Stimulated activated CD8-positive, alpha-beta memory T cell treated with anti-CD3 and anti-CD28 coated beads, Interleukin-4, amount 100 ng/mL, for 1 hour (primary cell): ENCODE measurements around the gene PGAP6.
"Not testable (repeated sequence)": the region's sequence is repeated elsewhere in the genome, so short reads cannot be mapped to it uniquely, and the experiment has no call there.

Experiments
- DNase-seq, 2 donors: peaks; one replicate each; pipeline ENCODE4 v3.0.0-alpha.2; 2020; ENCODE audit warnings: low read depth in 2 of 2, low spot score in 1 of 2

The PGAP6 gene

DNA sequence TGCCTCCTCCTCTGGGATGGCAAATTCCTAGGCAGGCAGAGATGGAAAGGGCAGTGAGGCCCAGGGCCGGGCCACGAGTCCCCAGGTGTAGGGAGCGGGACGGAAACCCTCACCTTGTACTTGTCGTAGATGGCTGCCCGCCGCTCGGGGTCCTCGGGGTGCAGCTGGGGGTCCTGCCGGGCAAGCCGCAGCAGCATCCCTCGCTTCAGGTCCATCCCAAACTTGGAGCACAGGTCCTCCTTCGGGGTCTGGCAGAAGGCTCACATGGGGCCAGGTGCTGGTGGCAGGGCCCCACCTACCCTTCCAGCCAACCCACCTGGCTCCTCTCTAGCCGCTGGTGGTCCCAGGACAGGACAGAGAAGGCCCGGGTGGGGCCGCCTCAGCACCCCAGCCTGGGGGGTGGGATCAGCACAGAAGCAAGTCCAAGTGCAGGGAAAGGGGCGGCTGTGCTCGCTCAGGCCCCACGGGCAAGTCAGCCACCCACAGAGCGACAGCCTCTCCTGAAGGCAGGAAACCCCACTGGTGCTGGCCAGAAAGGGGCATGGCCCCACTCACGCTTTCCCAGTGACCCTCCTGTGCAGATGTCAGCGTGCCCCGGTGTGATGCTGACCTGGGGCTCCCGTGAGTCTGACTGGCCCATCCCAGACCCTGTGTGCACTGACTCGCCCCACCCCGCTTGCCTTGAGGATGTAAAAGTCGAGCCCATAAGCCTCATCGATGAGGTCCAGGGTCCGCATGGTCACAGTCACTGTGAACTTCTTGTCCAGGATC is 13.2 kb downstream of the PGAP6 start:
- no peak for DNase-seq

DNA sequence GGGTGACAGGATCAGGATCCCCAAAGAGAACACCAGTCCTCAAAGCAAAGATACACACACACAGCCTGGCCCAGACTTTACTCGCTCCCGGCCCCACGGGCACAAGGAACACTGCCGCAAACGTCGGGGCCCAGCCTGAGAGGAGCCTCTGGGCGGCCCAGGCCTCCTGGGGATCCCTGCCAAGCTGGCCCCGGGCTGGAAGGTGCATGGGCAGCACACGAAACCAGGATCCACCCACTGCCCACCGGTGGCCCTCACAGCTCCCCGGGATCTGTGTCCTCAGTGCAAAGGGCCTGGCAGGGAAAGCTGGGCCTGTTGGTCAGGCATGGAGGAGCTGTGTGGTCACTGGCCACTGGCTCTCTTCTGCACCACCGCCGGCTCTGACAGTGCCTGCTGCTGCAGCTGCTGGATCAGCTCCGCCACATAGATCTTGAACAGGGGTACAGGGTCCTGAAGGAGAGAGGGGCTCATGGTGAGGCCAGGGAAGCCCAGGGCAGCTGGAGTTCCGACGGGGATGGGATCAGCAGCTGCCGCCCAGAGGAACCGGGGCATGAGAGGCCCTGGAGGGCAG is 14.4 kb downstream of the PGAP6 start:
- no peak for DNase-seq

DNA sequence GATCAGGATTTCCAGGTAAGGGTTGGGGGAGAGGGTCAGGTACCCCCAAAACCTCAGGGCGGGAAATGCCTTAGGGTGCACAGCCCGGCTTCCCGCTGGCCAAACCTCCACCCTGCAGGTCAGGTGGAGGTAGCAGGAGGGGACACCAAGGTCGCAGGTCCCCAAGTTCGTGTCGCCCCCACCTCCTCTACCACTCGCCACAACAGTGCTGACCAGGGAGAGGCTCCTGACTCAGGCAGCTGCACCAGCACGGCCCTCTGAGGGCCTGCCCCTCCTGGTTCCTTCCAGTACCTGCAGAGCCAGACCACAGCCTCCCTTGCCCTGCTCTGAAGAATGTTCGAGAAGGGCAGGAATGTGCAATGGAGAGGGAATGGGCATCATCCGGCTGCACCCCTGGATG is 15.3 kb downstream of the PGAP6 start:
- no peak for DNase-seq

DNA sequence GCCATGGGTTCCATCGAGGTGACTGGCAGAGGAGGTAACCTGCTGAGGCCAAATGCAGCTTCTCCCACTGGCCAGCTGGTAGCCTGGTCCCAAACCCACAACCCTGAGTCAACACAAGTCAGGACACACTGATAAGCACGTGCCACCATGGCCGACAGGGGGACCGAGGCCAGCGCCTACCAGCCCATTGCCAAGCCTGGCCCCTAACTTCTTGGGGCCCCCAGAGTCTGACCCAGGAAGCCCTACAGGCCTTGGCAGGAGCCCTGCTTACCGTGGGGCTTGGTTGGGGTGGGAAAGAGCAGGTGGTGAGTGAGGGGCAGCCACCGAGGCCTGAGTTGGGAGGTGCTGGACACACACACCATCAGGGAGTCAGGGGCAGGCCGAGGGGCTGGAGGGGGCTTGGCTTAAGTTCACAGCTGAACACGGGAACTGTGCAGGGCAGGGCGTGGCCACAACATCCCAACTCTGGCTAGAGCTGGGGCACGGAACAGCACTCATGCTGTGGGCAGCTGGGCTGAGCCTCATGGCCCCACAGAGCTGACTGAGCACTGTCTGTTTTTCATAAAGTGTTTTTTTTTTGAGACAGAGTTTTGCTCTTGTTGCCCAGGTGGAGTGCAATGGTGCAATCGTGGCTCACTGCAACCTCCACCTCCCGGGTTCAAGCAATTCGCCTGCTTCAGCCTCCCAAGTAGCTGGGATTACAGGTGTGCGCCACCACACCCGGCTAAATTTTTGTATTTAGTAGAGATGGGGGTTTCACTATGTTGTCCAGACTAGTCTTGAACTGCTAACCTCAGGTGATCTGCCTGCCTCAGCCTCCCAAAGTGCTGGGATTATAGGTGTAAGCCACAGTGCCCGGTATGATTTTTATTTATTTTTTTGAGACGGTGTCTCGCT is 16.9 kb downstream of the PGAP6 start:
- DNase-seq = no peak

DNA sequence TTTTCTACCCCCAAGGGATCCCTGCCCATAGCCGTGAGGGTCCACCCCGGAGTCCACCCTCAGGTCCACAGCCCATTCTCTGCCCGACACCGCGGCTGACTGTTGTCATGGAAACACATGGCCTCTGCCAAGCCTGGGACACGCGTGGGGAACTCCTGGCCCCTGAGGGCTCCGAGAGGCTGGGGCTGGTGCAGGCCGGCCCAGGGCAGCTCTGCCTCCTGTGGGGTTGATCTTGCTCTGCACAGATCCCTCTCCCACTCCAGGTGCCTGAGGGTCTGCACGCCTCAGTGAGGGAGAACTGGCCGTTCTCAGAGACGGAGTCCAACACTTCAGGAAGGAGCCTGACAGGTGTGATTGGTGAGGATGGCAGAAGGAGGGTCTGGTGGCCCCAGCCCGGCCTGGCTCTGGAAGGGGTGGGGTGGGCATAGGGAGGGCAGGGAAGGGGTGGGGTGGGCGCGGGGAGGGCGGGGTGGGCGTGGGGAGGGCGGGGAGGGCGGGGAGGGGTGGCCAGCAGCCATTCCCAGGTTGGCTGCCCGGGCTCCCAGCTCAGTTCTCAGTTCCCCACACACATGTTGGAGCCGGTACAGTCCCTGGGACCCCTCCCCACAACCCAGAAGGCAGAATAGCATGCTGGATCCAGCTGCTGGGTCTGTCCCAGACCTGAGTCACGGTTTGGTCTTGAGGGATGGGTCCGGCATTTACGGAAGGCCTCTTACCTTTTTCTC is 17.9 kb downstream of the PGAP6 start:
- no peak for DNase-seq

DNA sequence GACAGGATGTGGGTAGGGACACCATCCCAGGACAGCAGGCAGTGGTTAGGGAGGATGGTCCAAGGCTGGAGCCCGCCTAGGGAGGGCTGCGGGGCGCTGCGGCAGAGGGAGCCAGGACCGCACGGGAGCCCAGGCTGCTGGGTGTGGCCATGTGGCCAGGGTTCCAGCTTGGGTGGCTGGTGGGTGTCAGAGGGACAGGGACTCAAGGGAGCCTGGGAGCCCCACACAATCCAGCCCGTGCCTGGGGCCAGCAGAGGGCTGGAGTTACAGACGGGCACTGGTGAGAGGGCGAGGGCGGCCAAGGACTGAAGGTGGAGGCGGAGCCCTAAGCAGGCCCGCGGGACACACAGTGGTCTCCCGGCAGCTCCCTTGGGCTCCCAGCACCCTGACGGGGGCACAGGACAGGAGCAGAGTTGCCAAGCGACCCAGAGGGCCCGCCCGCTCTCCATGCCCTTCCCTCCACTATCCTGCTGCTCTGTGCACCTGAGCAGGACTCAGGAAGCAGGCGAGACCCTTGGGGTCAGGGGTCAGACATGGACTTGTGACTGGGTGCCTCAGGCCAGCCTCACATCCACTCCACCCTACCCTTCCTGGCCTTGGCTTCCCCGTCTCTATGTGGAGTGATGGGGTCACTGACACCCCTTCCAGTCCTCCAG is 18.5 kb downstream of the PGAP6 start:
- no peak for DNase-seq

DNA sequence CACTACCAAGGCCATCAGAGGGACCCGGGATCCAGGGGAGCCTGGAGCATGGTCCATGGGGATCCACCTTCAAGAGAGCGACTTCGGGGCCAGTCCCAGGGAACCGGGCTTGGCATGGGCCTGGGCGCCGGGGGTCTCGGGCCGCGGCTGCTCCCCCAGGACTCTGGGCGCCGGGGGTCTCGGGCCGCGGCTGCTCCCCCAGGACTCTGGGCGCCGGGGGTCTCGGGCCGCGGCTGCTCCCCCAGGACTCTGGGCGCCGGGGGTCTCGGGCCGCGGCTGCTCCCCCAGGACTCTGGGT is 19.1 kb downstream of the PGAP6 start:
- not testable (repeated sequence) for DNase-seq

DNA sequence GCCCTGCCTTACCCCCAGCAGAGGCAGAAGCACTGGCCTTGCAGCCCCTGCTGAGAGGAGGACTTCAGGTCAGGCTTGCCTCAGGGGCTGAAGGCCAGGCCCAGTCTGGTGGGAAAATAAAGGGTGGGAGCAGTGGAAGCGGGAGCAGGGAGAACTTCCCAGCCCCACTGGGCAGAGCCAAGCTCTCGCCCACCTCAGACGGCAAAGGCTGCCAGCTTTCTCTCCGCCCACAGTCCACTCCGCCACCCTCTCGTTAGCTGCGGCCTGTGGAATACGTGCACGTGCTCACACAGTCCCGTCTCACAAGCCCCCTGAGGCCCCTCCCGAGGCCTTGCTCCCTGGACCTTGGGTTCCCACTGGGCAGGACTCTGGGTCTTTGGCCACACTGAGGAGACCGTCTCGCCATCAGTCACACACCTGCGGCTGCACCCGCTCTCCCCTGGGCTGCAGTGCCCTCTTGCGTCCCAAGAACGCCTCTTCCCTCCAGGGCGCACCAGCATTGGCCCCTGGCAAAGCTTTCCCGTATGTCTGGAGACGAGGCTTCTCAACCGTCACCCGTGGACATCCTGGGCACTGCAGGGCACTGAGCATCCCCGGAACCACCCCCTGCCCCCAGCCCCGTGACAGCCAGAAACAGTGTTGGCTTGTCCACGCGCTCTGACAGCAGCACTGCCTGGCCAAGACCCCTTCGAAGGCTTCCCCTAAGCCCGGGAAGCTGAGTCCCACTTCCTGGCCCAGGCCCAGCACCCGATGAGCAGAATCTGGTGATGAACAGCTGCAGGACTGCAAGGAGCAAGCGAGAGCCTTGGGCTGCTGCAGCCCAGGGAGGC is 19.7 kb downstream of the PGAP6 start:
- peak in 1 of 2 donors; percentile 57 for DNase-seq

DNA sequence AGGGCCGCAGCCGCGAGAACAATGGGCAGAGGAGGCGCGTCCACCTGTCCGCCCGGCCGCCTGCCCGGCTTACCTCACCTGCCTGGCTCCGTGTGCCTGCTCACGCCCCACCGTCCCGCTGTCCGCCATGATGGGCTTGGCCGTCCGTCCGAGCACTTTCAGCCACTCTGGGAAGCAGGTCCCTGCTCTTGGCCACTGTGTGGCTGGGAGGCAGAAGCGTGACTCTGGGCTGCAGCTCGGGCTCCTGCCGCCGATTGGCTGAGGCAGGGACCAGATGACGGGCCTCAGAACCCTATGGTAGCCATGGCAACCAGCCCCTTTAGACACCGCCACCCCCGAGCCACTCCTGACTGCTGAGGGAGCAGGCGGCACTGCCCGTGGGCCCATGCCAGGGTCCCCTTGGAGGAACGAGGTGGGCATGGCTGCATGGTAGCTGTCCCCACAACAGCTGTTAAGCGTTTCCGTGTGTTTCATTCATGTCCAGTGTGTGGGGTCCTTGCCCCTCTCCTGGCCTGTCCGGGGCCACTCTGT is 20.4 kb downstream of the PGAP6 start:
- no peak for DNase-seq

DNA sequence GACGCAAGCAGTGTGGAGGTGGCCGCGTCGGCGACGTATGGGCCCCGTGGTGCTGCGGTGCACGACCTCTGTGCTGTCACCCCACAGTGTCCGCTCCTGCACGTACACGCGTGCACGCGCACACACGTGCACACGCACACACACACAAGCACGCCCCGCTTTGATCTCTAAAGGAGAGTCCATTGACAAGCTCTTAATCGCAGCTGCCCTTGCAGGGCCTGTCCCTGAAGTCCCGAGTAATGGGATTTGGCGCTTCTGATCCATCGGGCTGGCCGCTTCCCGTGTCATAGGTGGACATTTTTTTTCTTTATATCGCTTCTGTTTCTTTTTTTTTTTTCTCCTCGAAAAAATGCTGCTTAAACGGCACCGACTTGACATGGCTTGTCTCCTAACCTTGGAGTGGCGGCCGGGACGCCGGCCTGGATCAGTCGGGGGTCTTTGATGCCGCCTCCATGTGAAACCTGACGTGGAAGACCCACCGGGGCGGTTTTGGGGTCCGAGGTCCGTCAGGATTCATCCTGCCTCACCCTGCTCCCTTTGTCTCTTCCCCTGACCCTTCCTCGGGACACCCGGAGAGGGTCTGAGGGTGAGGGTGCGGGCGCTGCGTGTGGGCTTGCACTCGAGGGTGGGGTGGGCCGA is 21.0 kb downstream of the PGAP6 start:
- DNase-seq = no peak

DNA sequence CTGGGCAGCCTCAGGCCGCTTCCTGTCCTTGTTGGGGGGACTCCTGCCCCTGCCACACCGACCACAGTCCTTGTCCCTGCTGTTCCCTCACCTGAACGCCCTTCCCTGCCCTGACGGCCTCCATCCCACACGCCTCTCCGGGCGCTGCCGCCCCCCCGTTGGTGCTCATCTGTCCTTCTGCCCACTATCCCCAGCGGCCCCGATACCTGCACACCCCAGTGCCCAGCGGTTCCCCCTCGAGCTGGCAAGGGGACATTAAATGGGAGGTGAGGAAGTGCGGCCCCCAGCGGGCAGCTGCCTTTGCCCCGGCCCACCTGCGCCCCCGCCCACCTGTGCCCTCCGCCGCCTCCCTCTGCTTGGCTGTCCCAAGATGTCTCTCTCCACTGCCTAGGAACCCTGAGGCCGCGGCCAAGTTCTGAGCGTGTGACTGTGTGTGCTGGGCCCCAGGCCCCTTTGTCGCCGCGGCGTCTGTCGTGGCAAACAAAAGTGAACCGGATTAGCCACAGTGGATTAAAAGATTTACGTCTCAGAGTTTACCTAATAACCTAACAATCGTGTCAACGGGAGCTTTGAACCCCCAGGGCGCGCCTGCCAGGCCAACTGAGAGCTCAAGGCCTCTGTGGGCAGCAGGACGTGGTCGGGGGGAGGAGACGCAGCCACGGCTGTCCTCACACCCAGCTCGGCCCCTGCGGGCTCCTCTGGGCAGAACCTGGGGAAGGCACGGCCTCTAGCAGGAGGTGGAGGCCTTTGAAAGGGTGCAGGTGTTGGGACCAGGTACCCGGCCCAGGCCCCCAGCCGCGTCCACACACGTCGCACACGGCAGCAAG is 21.7 kb downstream of the PGAP6 start:
- no peak for DNase-seq

DNA sequence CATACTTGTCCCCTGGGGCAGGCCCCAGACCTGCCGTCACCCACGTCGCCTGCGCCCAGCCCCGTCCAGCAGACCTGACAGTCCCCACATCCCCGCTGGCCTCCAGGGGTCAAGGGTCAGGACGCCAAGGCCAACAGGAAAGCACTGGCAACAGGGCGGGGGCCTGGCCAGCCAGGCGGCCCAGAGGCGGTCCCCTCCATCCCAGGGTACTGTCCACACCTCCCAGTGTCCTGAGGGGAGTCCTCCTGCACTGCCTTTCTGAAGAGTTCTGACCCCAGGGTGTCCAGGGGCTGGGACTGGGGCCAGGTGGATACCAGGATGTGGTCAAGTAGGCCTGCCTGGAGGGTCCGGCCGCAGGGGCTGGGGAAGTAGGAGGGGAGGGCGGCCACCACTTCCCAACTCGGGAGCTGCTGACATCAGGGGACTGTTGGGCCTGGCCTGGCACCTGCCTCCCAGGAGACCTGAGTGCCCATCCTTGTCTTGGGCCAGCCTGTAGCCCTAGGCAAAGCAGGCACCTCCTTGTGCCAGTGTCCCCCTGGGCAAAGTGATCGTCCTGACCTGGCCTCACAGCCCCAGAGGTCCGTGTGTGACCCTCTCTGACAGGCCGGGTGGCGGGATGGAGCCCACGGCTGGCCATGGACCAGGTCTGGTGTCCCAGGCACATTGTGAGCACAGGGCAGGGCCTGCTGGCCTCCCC is 22.6 kb downstream of the PGAP6 start:
- no peak for DNase-seq

DNA sequence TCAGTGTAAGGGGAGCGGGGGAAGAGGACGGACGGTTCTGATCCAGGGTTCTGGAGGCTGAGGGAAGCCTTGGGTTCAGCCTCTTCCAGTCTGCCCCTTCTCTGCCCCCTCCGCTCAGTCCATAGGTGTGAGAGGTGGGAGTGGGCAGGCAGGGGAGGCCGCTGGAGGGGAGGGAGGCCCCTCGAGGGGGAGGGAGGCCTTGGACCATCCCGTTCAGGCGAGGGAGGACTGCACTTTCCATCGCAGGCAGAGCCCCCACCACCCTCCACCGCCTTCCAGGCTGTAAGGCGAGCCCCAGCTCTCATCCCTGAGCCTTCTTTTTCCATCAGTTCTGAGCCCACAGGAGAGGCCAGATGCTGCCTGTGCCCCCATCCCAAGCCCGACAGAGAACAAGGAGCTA is 25.0 kb downstream of the PGAP6 start:
- no peak for DNase-seq

DNA sequence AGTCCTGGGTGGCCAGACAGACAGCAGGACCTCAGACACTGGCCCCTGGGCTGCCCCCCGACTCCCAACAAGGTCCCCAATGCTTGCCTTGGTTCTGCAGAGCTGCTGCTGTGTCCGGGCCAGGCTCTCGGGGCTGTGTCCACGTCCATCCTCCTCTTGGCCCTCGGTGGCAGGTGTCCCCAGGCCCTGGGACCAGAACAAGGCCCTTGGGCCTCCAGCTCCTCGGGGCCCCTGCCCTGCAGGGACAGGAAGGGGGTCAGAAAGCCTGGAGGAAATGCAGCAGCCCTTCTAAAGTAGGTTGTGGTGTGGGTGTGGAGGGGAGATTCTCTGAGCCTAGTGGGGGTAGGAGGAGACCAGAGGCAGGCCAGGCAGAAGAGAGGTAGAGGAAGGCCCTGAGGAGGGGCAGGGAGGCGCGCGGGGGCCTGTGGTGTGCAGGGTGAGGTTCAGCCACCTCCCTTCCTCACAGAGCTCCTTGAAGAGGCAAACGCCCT is 26.8 kb downstream of the PGAP6 start:
- peak in 1 of 2 donors; percentile 38 for DNase-seq

DNA sequence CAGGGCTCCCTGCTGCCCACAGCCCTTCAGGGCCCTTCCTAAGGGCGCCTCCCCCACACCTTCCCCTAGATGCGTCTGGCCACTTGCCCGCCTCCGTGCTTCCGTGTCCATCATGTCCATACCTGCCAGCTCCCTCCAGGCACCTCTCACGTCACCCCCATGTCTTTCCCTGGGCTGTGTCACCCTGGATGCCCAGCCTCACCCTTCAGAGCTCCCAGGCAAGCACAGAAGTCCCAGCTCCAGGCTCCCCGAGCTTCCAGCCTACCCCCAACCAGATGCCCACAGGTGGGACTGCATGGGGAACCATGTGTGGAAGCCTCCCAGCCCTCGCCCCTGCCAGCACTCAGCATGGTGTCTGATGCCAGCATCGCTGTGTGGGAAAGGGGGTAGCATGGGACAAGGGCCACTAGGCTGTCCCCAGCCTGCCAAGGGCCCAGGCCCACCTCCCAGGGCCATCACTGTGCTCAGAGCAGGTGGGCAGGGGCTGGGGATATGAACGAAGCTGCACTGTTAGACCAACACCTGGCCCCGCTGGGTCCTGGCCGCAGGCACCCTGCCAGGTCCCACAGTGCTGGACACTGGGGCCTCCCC is 27.4 kb downstream of the PGAP6 start:
- no peak for DNase-seq

DNA sequence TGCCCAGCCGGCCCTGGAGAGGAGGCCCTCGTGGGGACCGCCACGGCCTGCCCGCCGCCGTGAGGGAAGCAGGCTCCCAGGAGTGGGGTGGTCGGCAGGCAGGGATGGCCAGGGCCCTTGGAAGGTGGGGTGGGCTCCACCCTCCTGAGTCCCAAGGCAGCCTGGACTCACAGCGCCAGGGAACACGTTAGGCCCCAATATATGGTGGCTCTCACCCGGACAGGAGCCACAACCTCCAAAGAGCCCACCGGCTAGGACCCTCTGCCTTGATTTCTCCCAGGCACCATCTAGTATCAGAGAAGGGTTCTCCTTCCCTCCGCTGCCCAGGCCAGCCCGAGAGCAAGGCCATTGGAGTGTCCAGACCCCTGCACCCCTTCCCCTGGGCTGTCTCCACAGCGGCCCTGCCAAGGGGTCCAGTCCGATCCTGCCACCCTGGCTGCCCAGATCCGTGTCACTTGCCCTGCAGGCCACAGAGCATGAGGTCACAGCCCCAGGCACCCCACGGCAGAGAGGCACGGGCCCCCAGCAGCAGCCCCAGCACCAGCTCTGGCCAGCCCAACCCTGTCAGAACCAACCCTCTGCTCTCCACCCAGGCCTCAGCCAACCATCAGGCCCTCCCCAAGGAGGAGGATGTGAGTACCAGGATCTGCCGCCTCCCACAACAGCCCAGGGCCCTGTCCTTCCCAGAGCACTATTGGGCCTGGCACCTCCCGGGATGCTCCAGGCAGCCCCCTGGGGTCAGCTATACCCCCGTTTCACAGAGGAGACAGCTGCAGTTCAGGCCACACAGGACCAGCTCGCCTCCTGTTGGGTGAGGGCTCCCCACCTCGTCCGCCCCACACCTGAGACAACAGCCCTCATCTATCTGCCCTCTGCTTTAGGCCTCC is 28.1 kb downstream of the PGAP6 start:
- DNase-seq = no peak
